Kidney (tissue), 14 donors: ENCODE measurements around the gene PBX4. TPM values are rescaled to one million over a fixed set of nuclear protein-coding genes. Genes with fewer than 3 reads are reported as not detected.

Source experiments
- DNase-seq, 5 donors: peaks; one replicate each; pipeline ENCODE4 v3.0.0-alpha.2; 2013 to 2020
- FAIRE-seq: peaks from 2 replicates; lab custom pipeline; 2012; peaks lifted over from hg19 to GRCh38; lab: Jason Lieb, UNC
- H3K27ac ChIP-seq, 2 donors: one replicate each; pipeline ENCODE4 v1.7.0; 2013; ENCODE audit warnings: low read depth in 2 of 2, low read length in 2 of 2, inconsistent platforms in 1 of 2
- H3K27me3 ChIP-seq: one replicate; pipeline ENCODE4 v1.7.1; 2013; ENCODE audit warnings: low read length, inconsistent platforms; ENCODE audit not compliant: control insufficient read depth, insufficient read depth
- H3K36me3 ChIP-seq, 3 donors: one replicate each; pipeline versions ENCODE4 v1.7.0 to v1.7.1; 2013; ENCODE audit warnings: low read length in 3 of 3, control low read depth in 1 of 3, inconsistent platforms in 1 of 3; ENCODE audit not compliant: insufficient read depth in 3 of 3, control insufficient read depth in 2 of 3
- H3K4me1 ChIP-seq, 3 donors: one replicate each; pipeline versions ENCODE4 v1.7.0 to v1.7.1; 2013; ENCODE audit warnings: low read length in 3 of 3, inconsistent platforms in 1 of 3, low read depth in 1 of 3; ENCODE audit not compliant: control insufficient read depth in 2 of 3, insufficient read depth in 2 of 3
- H3K4me3 ChIP-seq, 3 donors: one replicate each; pipeline versions ENCODE4 v1.7.0 to v1.8.1; 2013; ENCODE audit warnings: low read length in 3 of 3, control low read depth in 1 of 3, inconsistent platforms in 1 of 3
- H3K9ac ChIP-seq, 3 donors: one replicate each; pipeline versions ENCODE4 v1.7.0 to v1.7.1; 2013; ENCODE audit warnings: low read length in 3 of 3, control low read depth in 1 of 3, inconsistent platforms in 1 of 3
- H3K9me3 ChIP-seq, 3 donors: one replicate each; pipeline versions ENCODE4 v1.7.0 to v1.7.1; 2013; ENCODE audit warnings: low read length in 3 of 3, control low read depth in 1 of 3, inconsistent platforms in 1 of 3; ENCODE audit not compliant: control insufficient read depth in 2 of 3, insufficient read depth in 1 of 3
- CTCF ChIP-seq: IDR thresholded peaks from 3 replicates; pipeline ENCODE4 v1.5.1; 2012; ENCODE audit warnings: mild to moderate bottlenecking, moderate library complexity, borderline replicate concordance; ENCODE audit not compliant: insufficient read depth; ENCODE audit errors: extremely low read depth
- intact Hi-C: fragments of 100-400 bp; cut with DNase I; formaldehyde crosslinking; loops from one replicate; pipeline ENCODE4 v1.11.1; 2022
- polyA plus RNA-seq: library from polyadenylated mRNA; stranded (reverse); fragments of 350-450 nt; fragmentation: Illumina TruSeq; extraction: RNeasy Lipid Tissue Mini Kit (QIAGEN cat#74804); gene quantifications from one replicate; pipeline ENCODE4 v1.2.3, GENCODE V29; 2014; ENCODE audit warnings: low read depth, low replicate concordance; ENCODE audit not compliant: insufficient read depth
- total RNA-seq: library from RNA; stranded (reverse); fragmentation: NEBNext Ultra II Directional; extraction: Animal tissue kit (Norgen Biotek cat#: 25700); gene quantifications from one replicate; pipeline ENCODE4 v1.2.1, GENCODE V29; 2021
- donor health status: control.
- donor health status: control.
- donor health status: control.
- donor health status: control.
- donor health status: control.
- donor health status: DM: yes; HTN: yes; CAD: no.
- donor health status: Normal renal cell carcinoma (clear cell type).

The PBX4 gene
- total and polyA plus RNA-seq, 2 donors from 2014 or later, result 3.9 to 5.7 TPM

DNA sequence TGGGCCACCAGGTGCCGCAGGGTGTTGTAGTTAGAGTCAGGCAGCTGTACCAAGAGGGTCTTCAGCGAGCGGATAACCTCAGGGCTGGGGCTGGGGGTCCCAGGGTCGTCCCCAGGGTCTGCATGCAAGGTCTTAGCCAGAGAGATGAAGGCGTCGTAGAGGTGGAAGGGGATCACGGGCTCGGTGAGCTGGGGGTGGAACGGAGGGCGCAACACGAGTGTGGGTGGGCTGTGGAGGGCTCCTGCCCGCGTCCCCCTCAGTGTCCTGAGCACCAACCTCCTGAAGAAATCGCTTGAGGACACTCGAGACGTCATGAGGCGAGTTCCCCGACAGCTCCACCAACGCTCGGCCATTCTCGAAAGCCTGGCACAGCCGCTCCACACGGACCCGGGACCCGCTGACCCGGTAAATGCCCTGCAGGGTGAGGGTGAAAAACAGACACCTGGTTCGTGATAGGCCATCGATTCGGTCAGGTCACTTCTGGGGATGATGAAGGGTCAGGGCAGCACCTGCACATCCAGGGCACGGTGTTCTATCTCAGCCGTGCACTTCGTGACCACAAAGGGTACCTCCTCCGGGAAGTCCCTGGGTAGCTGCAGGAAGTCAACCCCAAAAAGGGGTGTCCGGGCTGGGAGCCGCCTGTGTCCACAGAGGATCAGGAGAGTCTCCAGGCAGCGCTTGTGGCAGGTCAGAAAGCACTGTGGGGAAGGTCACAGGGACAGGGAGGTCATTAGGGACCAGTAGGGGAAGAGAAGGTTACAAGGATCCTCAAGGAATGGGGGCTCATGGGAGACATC, 16.2 kb upstream of the PBX4 start:
- FAIRE-seq (no peak), DNase-seq (peak in 1 of 5 donors; percentile 68)
- intact Hi-C loops, result no loop called here
- Histone ChIP-seq H3K4me1 (no peaks in the 10 kb centered on the region), H3K4me3 (no peak overlapping the region), H3K36me3 (no peaks in the 10 kb centered on the region), H3K9me3 (no peaks in the 10 kb centered on the region), H3K9ac (no peak overlapping the region), H3K27me3 (no peaks in the 10 kb centered on the region), H3K27ac (no peak overlapping the region)
- no peak for TF ChIP-seq CTCF

DNA sequence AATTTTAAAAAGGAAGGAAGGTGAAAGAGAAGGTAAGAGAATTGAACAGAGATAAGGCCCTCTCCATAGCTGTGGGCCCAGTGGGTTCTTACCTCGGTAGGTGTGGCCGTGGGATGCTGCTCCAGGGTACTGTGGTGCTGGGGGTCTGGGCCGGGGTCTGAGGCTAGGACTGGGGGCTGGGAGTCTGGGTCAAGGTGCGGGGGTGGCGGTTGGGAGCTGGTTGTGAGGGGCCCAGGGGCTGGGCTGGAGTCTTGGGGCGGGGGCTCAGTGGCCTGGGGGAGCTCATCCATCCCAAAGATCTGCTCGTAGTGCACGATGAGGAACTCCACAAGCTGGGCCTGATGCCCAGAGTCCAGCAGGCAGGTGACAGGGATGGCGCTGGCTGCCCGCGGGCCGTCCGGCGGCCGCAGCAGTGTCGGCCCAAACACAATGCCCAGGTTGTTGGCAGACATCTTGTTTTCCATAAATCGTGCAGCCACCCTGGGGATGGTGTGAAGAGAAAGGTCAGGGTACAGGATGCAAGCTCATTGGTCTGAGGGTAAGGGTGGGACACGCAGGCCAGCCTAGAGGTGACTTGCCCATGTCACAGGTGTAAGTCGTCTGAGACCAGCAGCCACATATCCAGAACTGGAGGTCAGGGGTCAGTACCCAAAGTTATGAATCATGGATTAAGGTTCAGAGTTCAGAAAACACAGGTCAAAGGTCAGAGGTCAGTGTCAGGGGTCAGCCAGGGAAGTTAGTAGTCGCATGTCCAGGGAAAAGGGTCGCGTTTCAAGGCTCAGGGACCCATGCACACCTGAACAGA, 15.4 kb upstream of the PBX4 start:
- no peak for TF ChIP-seq CTCF
- Histone ChIP-seq H3K36me3 (no peaks in the 10 kb centered on the region), H3K9me3 (no peaks in the 10 kb centered on the region), H3K27ac (no peak overlapping the region), H3K27me3 (no peaks in the 10 kb centered on the region), H3K4me3 (no peak overlapping the region), H3K9ac (no peak overlapping the region), H3K4me1 (no peaks in the 10 kb centered on the region)
- FAIRE-seq (no peak), DNase-seq (peak in 1 of 5 donors; percentile 70)
- intact Hi-C loops, result no loop called here

DNA sequence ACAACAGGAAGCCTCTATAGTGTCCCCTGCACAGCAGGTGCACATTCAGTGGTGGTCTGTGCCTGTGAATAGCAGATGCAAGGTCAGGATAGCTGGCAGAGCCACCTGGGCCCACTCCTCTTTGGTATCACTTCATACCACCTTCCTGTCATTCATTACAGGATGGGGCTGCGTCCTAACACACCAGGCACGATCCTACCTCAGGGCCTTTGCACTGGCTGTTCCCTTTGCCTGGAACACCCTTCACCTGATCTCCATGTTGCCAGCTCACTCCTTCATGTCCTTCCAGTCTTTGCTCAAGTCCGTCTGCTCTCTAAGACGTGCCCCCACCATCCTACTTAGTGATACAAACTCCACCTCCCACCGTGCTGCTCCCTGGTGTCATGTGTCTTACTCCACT, 14.2 kb upstream of the PBX4 start:
- H3K36me3 ChIP-seq, result no peaks in the 10 kb centered on the region
- H3K27ac ChIP-seq, result no peak overlapping the region
- H3K4me1 ChIP-seq, result no peaks in the 10 kb centered on the region
- H3K27me3 ChIP-seq, result no peaks in the 10 kb centered on the region
- intact Hi-C loops, result no loop called here
- no peak for DNase-seq
- H3K9ac ChIP-seq, result no peak overlapping the region
- no peaks in the 10 kb centered on the region for H3K9me3 ChIP-seq
- H3K4me3 ChIP-seq, result no peak overlapping the region
- no peak for TF ChIP-seq CTCF
- no peak for FAIRE-seq
